Upper lobe of left lung (tissue), 6 donors: Measurements from ENCODE around the gene CLMP. TPM values are rescaled to one million over a fixed set of nuclear protein-coding genes. Genes with fewer than 3 reads are reported as not detected.
"Not testable (repeated sequence)": the region's sequence is repeated elsewhere in the genome, so short reads cannot be mapped to it uniquely, and the experiment has no call there.

ENCODE experiments used
- ATAC-seq, 2 donors: fragments of 200-7000 bp; cut with Tn5 transposase; one replicate each; pipeline ENCODE4 v1.9.1; 2022; ENCODE audit warnings: mild to moderate bottlenecking in 2 of 2, moderate library complexity in 2 of 2; ENCODE audit not compliant: low FRiP score in 2 of 2
- DNase-seq, 2 donors: peaks; one replicate each; pipeline ENCODE4 v3.0.0-alpha.2; 2019 to 2020
- H3K27ac ChIP-seq, 4 donors: fragments of 200-600 bp; sonication (generic); one replicate each; pipeline ENCODE4 v1.5.1; 2016 to 2019
- H3K27me3 ChIP-seq, 4 donors: fragments of 200-600 bp; sonication (generic); one replicate each; pipeline ENCODE4 v1.5.1; 2017 to 2019
- H3K36me3 ChIP-seq, 4 donors: fragments of 200-600 bp; sonication (generic); one replicate each; pipeline ENCODE4 v1.5.1; 2016 to 2019
- H3K4me1 ChIP-seq, 4 donors: fragments of 200-600 bp; sonication (generic); one replicate each; pipeline ENCODE4 v1.5.1; 2018 to 2019
- H3K4me3 ChIP-seq, 4 donors: fragments of 200-600 bp; sonication (generic); one replicate each; pipeline ENCODE4 v1.5.1; 2017 to 2019; ENCODE audit warnings: mild to moderate bottlenecking in 2 of 4, moderate library complexity in 1 of 4
- H3K9me3 ChIP-seq, 4 donors: fragments of 200-600 bp; sonication (generic); one replicate each; pipeline ENCODE4 v1.5.1; 2018 to 2019
- CTCF ChIP-seq, 6 experiments: fragments of 450-650 bp in 4 of 6; fragments of 200-600 bp in 2 of 6; sonication (generic) in 2 of 6; IDR thresholded peaks; one replicate each; pipeline ENCODE4 v1.5.1; 2016 to 2019; ENCODE audit warnings: antibody characterized with exemption in 6 of 6
- EP300 ChIP-seq, 4 donors: sonication (generic); formaldehyde crosslinking; IDR thresholded peaks; one replicate each; pipeline ENCODE4 v1.5.1; 2017; ENCODE audit warnings: antibody characterized with exemption in 4 of 4, control low read depth in 2 of 4
- POLR2A ChIP-seq, 4 donors: fragments of 450-650 bp; IDR thresholded peaks; one replicate each; pipeline ENCODE4 v1.5.1; 2016 to 2017; ENCODE audit warnings: antibody characterized with exemption in 4 of 4, mild to moderate bottlenecking in 2 of 4
- POLR2AphosphoS5 ChIP-seq, 2 donors: sonication (generic); formaldehyde crosslinking; IDR thresholded peaks; one replicate each; pipeline ENCODE4 v1.5.1; 2017; ENCODE audit warnings: antibody characterized with exemption in 2 of 2
- WGBS, 2 donors: methylation state at CpG; one replicate each; pipeline ENCODE4 v1.1.5; 2017 to 2018; 5-methylcytosine and 5-hydroxymethylcytosine counted together
- total RNA-seq, 6 donors: library from RNA; depleted of rRNA in 4 of 6; stranded (reverse); fragments of >200 nt in 4 of 6; gene quantifications; one replicate each; pipeline versions ENCODE4 v1.1.0 to v1.2.1, GENCODE V29; 2016 to 2021
- donor health status: DM: no; HTN: no; CAD: no; lungs with moderate emphysema.
- donor health status: DM: no; HTN: yes; CAD: no; lungs with severe emphysema.

Gene CLMP
- total RNA-seq, 6 donors from 2014 or later, result 6.0 to 23.4 (median 15.3) TPM

GRCh38 chr11:123158033-123159003, 36.7 kb downstream of the CLMP start:
- no peak for ATAC-seq
- H3K9me3 ChIP-seq, result no peaks in the 10 kb centered on the region
- no peaks in the 10 kb centered on the region for H3K4me1 ChIP-seq
- H3K36me3 ChIP-seq, result no peaks in the 10 kb centered on the region
- H3K27ac ChIP-seq, result no peak overlapping the region
- no peak for TF ChIP-seq POLR2A (IDR thresholded peaks at IDR 0.05)
- no peak for TF ChIP-seq EP300 (IDR thresholded peaks at IDR 0.05)
- no peak for TF ChIP-seq CTCF (IDR thresholded peaks at IDR 0.05)
- TF ChIP-seq POLR2AphosphoS5 (IDR thresholded peaks at IDR 0.05), result no peak
- WGBS, 2 donors, result 87 to 88% methylated on average over 11 of the region's 11 CpGs
- DNase-seq, result no peak
- H3K4me3 ChIP-seq, result no peak overlapping the region
- no peaks in the 10 kb centered on the region for H3K27me3 ChIP-seq

DNA sequence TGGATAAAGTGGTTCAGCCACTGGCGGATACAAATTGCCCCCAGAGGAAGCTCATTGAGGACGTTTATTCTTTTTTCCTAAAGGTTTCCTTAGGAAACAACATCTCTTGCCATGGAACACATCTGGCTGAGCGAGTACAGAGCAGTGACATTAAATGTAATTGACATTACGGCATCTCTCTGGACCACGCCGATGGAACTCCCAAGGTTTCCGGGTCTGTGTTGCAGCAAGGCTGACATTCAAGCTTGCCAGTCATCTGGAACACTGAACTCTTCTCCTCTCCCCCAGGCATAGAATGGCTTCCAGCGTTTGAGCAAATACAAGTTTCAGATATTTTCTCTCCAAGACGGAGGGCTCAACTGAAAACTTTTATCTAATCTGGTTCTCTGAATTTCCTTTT, 42.1 kb downstream of the CLMP start:
- no peaks in the 10 kb centered on the region for H3K27me3 ChIP-seq
- H3K9me3 ChIP-seq, result no peaks in the 10 kb centered on the region
- TF ChIP-seq POLR2AphosphoS5 (IDR thresholded peaks at IDR 0.05) (no peak), EP300 (IDR thresholded peaks at IDR 0.05) (no peak)
- ATAC-seq (no peak), DNase-seq (no peak)
- no peaks in the 10 kb centered on the region for H3K36me3 ChIP-seq
- 70 to 82% methylated on average over 9 of the region's 9 CpGs for WGBS, 2 donors
- H3K4me1 ChIP-seq, result no peaks in the 10 kb centered on the region
- no peak overlapping the region for H3K4me3 ChIP-seq
- H3K27ac ChIP-seq, result no peak overlapping the region

DNA sequence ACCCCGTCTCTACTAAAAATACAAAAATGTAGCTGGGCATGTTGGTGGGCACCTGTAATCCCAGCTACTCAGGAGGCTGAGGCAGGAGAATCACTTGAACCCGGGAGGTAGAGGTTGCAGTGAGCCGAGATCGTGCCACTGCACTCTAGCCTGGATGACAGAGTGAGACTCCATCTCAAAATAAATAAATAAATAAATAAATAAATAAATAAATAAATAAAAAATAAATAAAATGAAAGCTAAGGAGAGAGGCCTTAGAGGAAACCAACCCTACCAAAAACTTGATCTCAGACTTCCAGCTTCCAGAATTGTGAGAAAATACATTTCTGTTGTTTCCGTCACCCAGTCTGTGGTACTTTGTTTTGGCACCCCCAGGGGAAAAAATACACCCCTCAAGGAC, 42.7 kb downstream of the CLMP start:
- H3K27ac ChIP-seq, H3K9me3 ChIP-seq, ATAC-seq, H3K36me3 ChIP-seq, H3K27me3 ChIP-seq, H3K4me3 ChIP-seq, DNase-seq, H3K4me1 ChIP-seq: not testable (repeated sequence)
- WGBS, 2 donors, result 91 to 94% methylated on average over 5 of the region's 5 CpGs

- Histone ChIP-seq H3K9me3 (no peaks in the 10 kb centered on the region), H3K36me3 (no peaks in the 10 kb centered on the region), H3K27ac (no peak overlapping the region), H3K4me3 (no peak overlapping the region), H3K4me1 (no peaks in the 10 kb centered on the region), H3K27me3 (no peaks in the 10 kb centered on the region)
- TF ChIP-seq POLR2A (IDR thresholded peaks at IDR 0.05) (no peak), POLR2AphosphoS5 (IDR thresholded peaks at IDR 0.05) (no peak), CTCF (IDR thresholded peaks at IDR 0.05) (no peak), EP300 (IDR thresholded peaks at IDR 0.05) (no peak)
- WGBS, 2 donors, result 69 to 81% methylated on average over 2 of the region's 2 CpGs
- DNase-seq, result no peak
- ATAC-seq, result no peak
Observed at GRCh38 chr11:123151796-123152195, 43.3 kb downstream of the CLMP start.

GRCh38 chr11:123151366-123151765, 43.7 kb downstream of the CLMP start:
- no peaks in the 10 kb centered on the region for H3K9me3 ChIP-seq
- ATAC-seq (no peak), DNase-seq (no peak)
- no peaks in the 10 kb centered on the region for H3K27me3 ChIP-seq
- no peak overlapping the region for H3K27ac ChIP-seq
- no peak for TF ChIP-seq CTCF (IDR thresholded peaks at IDR 0.05)
- no peak for TF ChIP-seq POLR2A (IDR thresholded peaks at IDR 0.05)
- no peak for TF ChIP-seq POLR2AphosphoS5 (IDR thresholded peaks at IDR 0.05)
- TF ChIP-seq EP300 (IDR thresholded peaks at IDR 0.05), result no peak
- no peaks in the 10 kb centered on the region for H3K36me3 ChIP-seq
- no peak overlapping the region for H3K4me3 ChIP-seq
- no peaks in the 10 kb centered on the region for H3K4me1 ChIP-seq
- WGBS, 2 donors, result 85 to 93% methylated on average over 3 of the region's 3 CpGs

DNA sequence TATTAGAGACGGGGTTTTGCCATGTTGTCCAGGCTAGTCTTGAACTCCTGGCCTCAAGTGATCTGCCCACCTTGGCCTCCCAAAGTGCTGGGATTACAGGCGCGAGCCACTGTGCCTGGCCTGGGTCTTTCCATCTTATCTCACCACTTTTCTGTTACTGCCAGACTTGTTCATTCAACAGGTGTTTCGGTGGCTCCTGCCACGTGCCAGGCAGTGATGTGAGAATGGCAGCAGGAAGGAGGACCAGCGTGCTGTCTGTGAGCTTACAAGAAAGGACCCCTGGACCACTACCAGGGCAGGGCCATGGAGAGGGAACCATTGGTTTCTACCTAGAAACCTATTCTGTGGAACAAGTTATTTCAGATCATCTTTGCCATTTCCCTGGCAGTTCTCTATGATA, 44.2 kb downstream of the CLMP start:
- no peak for TF ChIP-seq CTCF (IDR thresholded peaks at IDR 0.05)
- no peak for TF ChIP-seq POLR2A (IDR thresholded peaks at IDR 0.05)
- TF ChIP-seq POLR2AphosphoS5 (IDR thresholded peaks at IDR 0.05), result no peak
- no peak for TF ChIP-seq EP300 (IDR thresholded peaks at IDR 0.05)
- H3K4me3 ChIP-seq, result no peak overlapping the region
- ATAC-seq (no peak), DNase-seq (no peak)
- WGBS, 2 donors, result 89 to 95% methylated on average over 6 of the region's 6 CpGs
- no peaks in the 10 kb centered on the region for H3K4me1 ChIP-seq
- no peaks in the 10 kb centered on the region for H3K27me3 ChIP-seq
- no peaks in the 10 kb centered on the region for H3K36me3 ChIP-seq
- no peaks in the 10 kb centered on the region for H3K9me3 ChIP-seq
- H3K27ac ChIP-seq, result no peak overlapping the region
